Thyroid gland (tissue), 4 donors: ENCODE results near the gene ISY1. TPM values are rescaled to one million over a fixed set of nuclear protein-coding genes. Genes with fewer than 3 reads are reported as not detected.
"Not testable (repeated sequence)": the region's sequence is repeated elsewhere in the genome, so short reads cannot be mapped to it uniquely, and the experiment has no call there.

Experiments used
- DNase-seq, 2 donors: peaks; one replicate each; pipeline ENCODE4 v3.0.0-alpha.2; 2019
- H3K27ac ChIP-seq, 3 donors: fragments of 200-600 bp; sonication (generic); 1 replicate in 2 of 3; 2 replicates in 1 of 3; pipeline ENCODE4 v1.5.1; 2016 to 2019; ENCODE audit warnings: mild to moderate bottlenecking in 1 of 3, moderate library complexity in 1 of 3
- H3K27me3 ChIP-seq: fragments of 200-600 bp; sonication (generic); one replicate; pipeline ENCODE4 v1.5.1; 2019
- H3K36me3 ChIP-seq, 2 donors: fragments of 200-600 bp; sonication (generic); one replicate each; pipeline ENCODE4 v1.5.1; 2016 to 2019
- H3K4me1 ChIP-seq, 2 donors: fragments of 200-600 bp; sonication (generic); one replicate each; pipeline ENCODE4 v1.5.1; 2017 to 2019
- H3K4me3 ChIP-seq, 3 donors: fragments of 200-600 bp; sonication (generic); replicated peaks in 1 of 3; 1 replicate in 2 of 3; 2 replicates in 1 of 3; pipeline ENCODE4 v1.5.1; 2016; ENCODE audit warnings: mild to moderate bottlenecking in 1 of 3
- H3K9me3 ChIP-seq: fragments of 200-600 bp; sonication (generic); one replicate; pipeline ENCODE4 v1.5.1; 2017
- CTCF ChIP-seq, 6 experiments: fragments of 200-600 bp in 3 of 6; fragments of 450-650 bp in 3 of 6; sonication (generic) in 3 of 6; IDR thresholded peaks; one replicate each; pipeline ENCODE4 v1.5.1; 2016 to 2019; ENCODE audit warnings: antibody characterized with exemption in 6 of 6, mild to moderate bottlenecking in 2 of 6, inconsistent platforms in 1 of 6, moderate library complexity in 1 of 6
- POLR2A ChIP-seq, 2 donors: fragments of 450-650 bp; IDR thresholded peaks; one replicate each; pipeline ENCODE4 v1.6.1; 2017; ENCODE audit warnings: antibody characterized with exemption in 2 of 2, mild to moderate bottlenecking in 2 of 2, moderate library complexity in 1 of 2
- WGBS, 2 donors: methylation state at CpG; one replicate each; pipeline ENCODE4 v1.1.5; 2017; 5-methylcytosine and 5-hydroxymethylcytosine counted together
- intact Hi-C: fragments of 100-400 bp; cut with DNase I; formaldehyde crosslinking; loops from one replicate; pipeline ENCODE4 v1.15.1; 2023
- total RNA-seq, 4 donors: library from RNA; depleted of rRNA; stranded (reverse); fragments of >200 nt; gene quantifications; one replicate each; pipeline ENCODE4 v1.2.3, GENCODE V29; 2016

The ISY1 gene
- total RNA-seq, 4 donors from 2014 or later: 15.8 to 31.8 (median 20.2) TPM

GRCh38 chr3:129103296-129103695, 57.6 kb downstream of the ISY1 start:
- no peaks in the 10 kb centered on the region for H3K27me3 ChIP-seq
- no peaks in the 10 kb centered on the region for H3K9me3 ChIP-seq
- H3K36me3 ChIP-seq: no peaks in the 10 kb centered on the region
- WGBS, 2 donors: 83 to 86% methylated on average over 7 of the region's 7 CpGs
- TF ChIP-seq CTCF (IDR thresholded peaks at IDR 0.05) (no peak), POLR2A (IDR thresholded peaks at IDR 0.05) (no peak)
- intact Hi-C loops: no loop called here
- peaks cover 14 to 46% of the 10 kb centered on the region in 2 donors for H3K4me1 ChIP-seq
- peak overlapping the region in 1 of 3 donors; percentile 38 for H3K27ac ChIP-seq
- DNase-seq: no peak
- no peak overlapping the region for H3K4me3 ChIP-seq

- intact Hi-C loops: no loop called here
- no peak overlapping the region for H3K4me3 ChIP-seq
- TF ChIP-seq POLR2A (IDR thresholded peaks at IDR 0.05) (no peak), CTCF (IDR thresholded peaks at IDR 0.05) (no peak)
Measured at GRCh38 chr3:129101370-129102138, 59.3 kb downstream of the ISY1 start.

GRCh38 chr3:129100274-129100673, 60.6 kb downstream of the ISY1 start:
- H3K4me3 ChIP-seq: no peak overlapping the region
- intact Hi-C loops: no loop called here
- no peaks in the 10 kb centered on the region for H3K36me3 ChIP-seq
- H3K27ac ChIP-seq: no peak overlapping the region
- no peaks in the 10 kb centered on the region for H3K9me3 ChIP-seq
- no peak for TF ChIP-seq POLR2A (IDR thresholded peaks at IDR 0.05)
- DNase-seq: no peak
- H3K27me3 ChIP-seq: no peaks in the 10 kb centered on the region
- H3K4me1 ChIP-seq: peaks cover 10 to 16% of the 10 kb centered on the region in 2 donors
- whole genome bisulfite sequencing, 2 donors: 46 to 56% methylated on average over 1 of the region's 1 CpG

More at GRCh38 chr3:129101370-129102138, 59.3 kb downstream of the ISY1 start:
- H3K9me3 ChIP-seq: no peaks in the 10 kb centered on the region
- WGBS, 2 donors: 80 to 85% methylated on average over 10 to 12 of the region's 12 CpGs
- no peaks in the 10 kb centered on the region for H3K27me3 ChIP-seq
- no peak for DNase-seq
- H3K27ac ChIP-seq: no peak overlapping the region
- no peaks in the 10 kb centered on the region for H3K36me3 ChIP-seq
- H3K4me1 ChIP-seq: peaks cover 14 to 28% of the 10 kb centered on the region in 2 donors

- intact Hi-C loops: no loop called here
- no peak for DNase-seq
- WGBS, 2 donors: 95% methylated on average over 9 to 10 of the region's 10 CpGs
Measured at GRCh38 chr3:129095285-129095684, 65.6 kb downstream of the ISY1 start.

GRCh38 chr3:129088312-129088711, 72.6 kb downstream of the ISY1 start:
- intact Hi-C loops: not testable (repeated sequence)

More at GRCh38 chr3:129095285-129095684, 65.6 kb downstream of the ISY1 start:
- Histone ChIP-seq H3K9me3 (no peaks in the 10 kb centered on the region), H3K4me1 (no peaks in the 10 kb centered on the region), H3K4me3 (no peak overlapping the region), H3K27ac (no peak overlapping the region), H3K36me3 (peaks cover 18 to 20% of the 10 kb centered on the region in 2 donors), H3K27me3 (no peaks in the 10 kb centered on the region)
- no peak for TF ChIP-seq CTCF (IDR thresholded peaks at IDR 0.05)
- TF ChIP-seq POLR2A (IDR thresholded peaks at IDR 0.05): no peak

GRCh38 chr3:129087904-129088303, 73.0 kb downstream of the ISY1 start:
- H3K27me3 ChIP-seq, H3K4me3 ChIP-seq, H3K27ac ChIP-seq, H3K4me1 ChIP-seq, H3K9me3 ChIP-seq, intact Hi-C loops, H3K36me3 ChIP-seq: not testable (repeated sequence)
- no CpG with 5 or more reads among the region's 9 CpGs for WGBS, 2 donors
- peak; percentile 24 to 26 for DNase-seq

More at GRCh38 chr3:129088312-129088711, 72.6 kb downstream of the ISY1 start:
- not testable (repeated sequence) for H3K27me3 ChIP-seq, H3K27ac ChIP-seq, H3K9me3 ChIP-seq, H3K4me3 ChIP-seq, DNase-seq, H3K4me1 ChIP-seq
- WGBS, 2 donors: no CpG with 5 or more reads among the region's 6 CpGs
- peaks cover 9 to 11% of the 10 kb centered on the region in 2 donors for H3K36me3 ChIP-seq
